ENCODE data around the gene SOS1. TPM values are rescaled to one million over a fixed set of nuclear protein-coding genes. Genes with fewer than 3 reads are reported as not detected.

The SOS1 gene
- total RNA-seq, 1 experiment from 2014 or later, result 28.7 TPM

GRCh38 chr2:39153312-39153711 is 32.5 kb upstream of the SOS1 start:
- no peak overlapping the region for H3K4me3 ChIP-seq (ENCODE audit: low read depth in 2 of 2, low read length in 2 of 2)
- H3K27me3 ChIP-seq (ENCODE audit: control insufficient read depth, insufficient read depth, low read length), result no peaks in the 10 kb centered on the region
- in situ Hi-C loops (cut with HindIII; ENCODE audit: low pct_unique_long_range_greater_than_20kb, low sequenced_read_pairs) (no loop called here), intact Hi-C loops (cut with micrococcal nuclease; ENCODE audit: unreplicated experiment) (no loop called here)
- no TSS peak for BruUV-seq (replicated peaks)
- no peak overlapping the region for H3K27ac ChIP-seq (ENCODE audit: low read length)
- H3K36me3 ChIP-seq (ENCODE audit: control insufficient read depth, insufficient read depth, low read length), result no peaks in the 10 kb centered on the region
- TF ChIP-seq REST (IDR thresholded peaks at IDR 0.05; ENCODE audit: insufficient read depth in 1 of 2, low read depth in 2 of 2, low read length in 1 of 2) (no peak), TCF7L2 (IDR thresholded peaks at IDR 0.05; ENCODE audit: low read depth, low read length) (no peak), SIN3A (IDR thresholded peaks at IDR 0.05; ENCODE audit: borderline replicate concordance, insufficient read depth, low read depth, low read length) (no peak), CTCF (IDR thresholded peaks at IDR 0.05) (no peak), POLR2AphosphoS5 (IDR thresholded peaks at IDR 0.05; ENCODE audit: low read depth, low read length) (no peak)
- H3K9me3 ChIP-seq (ENCODE audit: control insufficient read depth, insufficient read depth, low read depth, low read length), result no peaks in the 10 kb centered on the region
- CTCF ChIA-PET, result no interaction called here
- DNase-seq (ENCODE audit: low read depth, low spot score) (no peak), ATAC-seq (no peak)
- H3K4me1 ChIP-seq (ENCODE audit: control insufficient read depth, insufficient read depth, low read length), result no peaks in the 10 kb centered on the region
- POLR2A ChIA-PET, result no interaction called here

- H3K36me3 ChIP-seq (ENCODE audit: control insufficient read depth, insufficient read depth, low read length), result no peaks in the 10 kb centered on the region
- H3K9me3 ChIP-seq (ENCODE audit: control insufficient read depth, insufficient read depth, low read depth, low read length), result no peaks in the 10 kb centered on the region
- in situ Hi-C loops (cut with HindIII; ENCODE audit: low pct_unique_long_range_greater_than_20kb, low sequenced_read_pairs) (no loop called here), intact Hi-C loops (cut with micrococcal nuclease; ENCODE audit: unreplicated experiment) (no loop called here)
- H3K27me3 ChIP-seq (ENCODE audit: control insufficient read depth, insufficient read depth, low read length), result no peaks in the 10 kb centered on the region
- no peak overlapping the region for H3K4me3 ChIP-seq (ENCODE audit: low read depth in 2 of 2, low read length in 2 of 2)
- DNase-seq (ENCODE audit: low read depth, low spot score) (no peak), ATAC-seq (no peak)
- no TSS peak for BruUV-seq (replicated peaks)
- POLR2A ChIA-PET, result no interaction called here
- CTCF ChIA-PET, result interaction anchor here (0.7 kb wide), 1 partner anchor 47 kb away, joined by 4 read pairs; no protein-coding TSS in a partner anchor
- H3K27ac ChIP-seq (ENCODE audit: low read length), result no peak overlapping the region
- H3K4me1 ChIP-seq (ENCODE audit: control insufficient read depth, insufficient read depth, low read length), result no peaks in the 10 kb centered on the region
- TF ChIP-seq REST (IDR thresholded peaks at IDR 0.05; ENCODE audit: insufficient read depth in 1 of 2, low read depth in 2 of 2, low read length in 1 of 2), result no peak
- no peak for TF ChIP-seq TCF7L2 (IDR thresholded peaks at IDR 0.05; ENCODE audit: low read depth, low read length)
- no peak for TF ChIP-seq CTCF (IDR thresholded peaks at IDR 0.05)
- no peak for TF ChIP-seq POLR2AphosphoS5 (IDR thresholded peaks at IDR 0.05; ENCODE audit: low read depth, low read length)
- no peak for TF ChIP-seq SIN3A (IDR thresholded peaks at IDR 0.05; ENCODE audit: borderline replicate concordance, insufficient read depth, low read depth, low read length)
These were observed 31.7 kb upstream of the SOS1 start for GRCh38 chr2:39152504-39152903.

Measured in Panc1 (cell line).